ENCODE measurements around the gene HBEGF. TPM values are rescaled to one million over a fixed set of nuclear protein-coding genes. Genes with fewer than 3 reads are reported as not detected.

HBEGF gene, protein sequence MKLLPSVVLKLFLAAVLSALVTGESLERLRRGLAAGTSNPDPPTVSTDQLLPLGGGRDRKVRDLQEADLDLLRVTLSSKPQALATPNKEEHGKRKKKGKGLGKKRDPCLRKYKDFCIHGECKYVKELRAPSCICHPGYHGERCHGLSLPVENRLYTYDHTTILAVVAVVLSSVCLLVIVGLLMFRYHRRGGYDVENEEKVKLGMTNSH
- total RNA-seq, result 25.1 and 31.6 TPM in 2 replicates

DNA sequence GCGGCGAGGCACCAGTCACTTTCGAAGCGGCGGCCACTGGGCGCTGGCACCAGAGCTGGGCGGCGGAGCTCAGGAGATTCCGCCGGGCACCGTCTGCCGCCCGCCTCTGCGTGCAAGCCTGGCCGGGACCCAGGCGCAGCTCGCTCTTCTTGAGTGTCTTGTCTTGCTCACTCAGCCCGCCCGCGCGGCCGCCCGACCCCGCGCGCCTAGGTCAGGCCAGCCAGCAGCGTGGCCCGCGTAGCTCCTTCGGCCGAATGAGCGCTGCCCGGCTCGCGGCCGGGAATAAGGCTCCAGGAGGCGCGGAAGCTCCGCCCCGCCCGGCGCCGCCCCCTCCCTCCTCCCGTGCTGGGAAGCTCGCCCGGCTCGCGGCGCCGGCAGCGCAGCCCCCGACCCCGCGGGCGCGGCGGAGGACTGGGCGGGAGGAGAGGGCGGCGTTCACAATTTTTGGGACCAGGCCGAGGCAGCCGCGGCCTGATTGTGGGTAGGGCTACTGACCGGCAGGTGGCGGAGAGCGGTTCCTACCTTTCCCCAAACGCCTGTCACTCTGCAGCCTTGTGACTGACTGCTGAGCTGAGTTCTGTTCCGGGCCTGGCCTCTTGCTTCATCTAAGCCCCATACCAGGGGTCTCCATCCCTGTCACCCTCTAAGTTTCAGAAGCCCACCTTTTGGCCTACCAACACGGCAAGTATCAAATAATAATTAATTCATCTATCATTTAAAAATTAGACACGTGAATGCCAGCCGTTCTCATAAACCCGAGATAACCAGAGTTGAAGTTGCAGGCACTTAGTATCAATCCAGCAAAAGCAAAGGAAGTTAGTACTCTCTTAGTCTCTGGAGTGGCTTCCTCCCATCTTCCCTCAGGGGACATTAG, at the start of gene HBEGF:
Gene HBEGF, minus strand, starts transcription at position 256 of the 874 bp plus-strand sequence. CDS start 275 bp downstream, outside the sequence.
- no peak for DNase-seq (ENCODE audit: low read depth)
- H3K36me3 ChIP-seq (ENCODE audit: control insufficient read depth, insufficient read depth, low read length), result no peaks in the 10 kb centered on the region
- TF ChIP-seq, protein P1, sequence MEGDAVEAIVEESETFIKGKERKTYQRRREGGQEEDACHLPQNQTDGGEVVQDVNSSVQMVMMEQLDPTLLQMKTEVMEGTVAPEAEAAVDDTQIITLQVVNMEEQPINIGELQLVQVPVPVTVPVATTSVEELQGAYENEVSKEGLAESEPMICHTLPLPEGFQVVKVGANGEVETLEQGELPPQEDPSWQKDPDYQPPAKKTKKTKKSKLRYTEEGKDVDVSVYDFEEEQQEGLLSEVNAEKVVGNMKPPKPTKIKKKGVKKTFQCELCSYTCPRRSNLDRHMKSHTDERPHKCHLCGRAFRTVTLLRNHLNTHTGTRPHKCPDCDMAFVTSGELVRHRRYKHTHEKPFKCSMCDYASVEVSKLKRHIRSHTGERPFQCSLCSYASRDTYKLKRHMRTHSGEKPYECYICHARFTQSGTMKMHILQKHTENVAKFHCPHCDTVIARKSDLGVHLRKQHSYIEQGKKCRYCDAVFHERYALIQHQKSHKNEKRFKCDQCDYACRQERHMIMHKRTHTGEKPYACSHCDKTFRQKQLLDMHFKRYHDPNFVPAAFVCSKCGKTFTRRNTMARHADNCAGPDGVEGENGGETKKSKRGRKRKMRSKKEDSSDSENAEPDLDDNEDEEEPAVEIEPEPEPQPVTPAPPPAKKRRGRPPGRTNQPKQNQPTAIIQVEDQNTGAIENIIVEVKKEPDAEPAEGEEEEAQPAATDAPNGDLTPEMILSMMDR (IDR thresholded peaks at IDR 0.05; ENCODE audit: insufficient read depth, low read length, poor library complexity, severe bottlenecking), result peak; percentile 52

DNA sequence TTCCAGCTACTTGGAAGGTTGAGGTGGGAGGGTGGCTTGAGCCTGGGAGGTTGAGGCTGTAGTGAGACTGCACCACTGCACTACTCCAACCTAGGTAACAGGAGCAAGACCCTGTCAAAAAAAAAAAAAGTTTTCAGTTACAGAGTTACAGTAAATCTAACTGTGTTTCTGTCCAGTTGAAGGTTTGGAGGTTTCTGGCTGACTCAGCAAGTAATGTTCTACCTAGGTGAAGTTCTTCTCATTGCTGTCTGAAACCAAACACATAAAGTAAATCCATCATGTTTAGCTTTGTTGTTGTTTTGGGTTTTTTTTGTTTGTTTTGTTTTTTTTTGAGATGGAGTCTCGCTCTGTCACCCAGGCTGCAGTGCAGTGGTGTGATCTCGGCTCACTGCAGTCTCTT, 47.3 kb upstream of the HBEGF start:
- TF ChIP-seq, protein P1 (IDR thresholded peaks at IDR 0.05; ENCODE audit: insufficient read depth, low read length, poor library complexity, severe bottlenecking), result no peak
- Histone ChIP-seq H3K36me3 (ENCODE audit: control insufficient read depth, insufficient read depth, low read length) (no peaks in the 10 kb centered on the region), H3K4me3 (ENCODE audit: low read depth, low read length) (no peak overlapping the region), H3K27me3 (ENCODE audit: control insufficient read depth, insufficient read depth, low read length) (no peaks in the 10 kb centered on the region)
- DNase-seq (ENCODE audit: low read depth), result no peak

More for the DNA sequence above, at the start of gene HBEGF:
- H3K4me3 ChIP-seq (ENCODE audit: low read depth, low read length), result peak within 1 kb of the TSS; percentile 68
- no peaks in the 10 kb centered on the region for H3K27me3 ChIP-seq (ENCODE audit: control insufficient read depth, insufficient read depth, low read length)

DNA sequence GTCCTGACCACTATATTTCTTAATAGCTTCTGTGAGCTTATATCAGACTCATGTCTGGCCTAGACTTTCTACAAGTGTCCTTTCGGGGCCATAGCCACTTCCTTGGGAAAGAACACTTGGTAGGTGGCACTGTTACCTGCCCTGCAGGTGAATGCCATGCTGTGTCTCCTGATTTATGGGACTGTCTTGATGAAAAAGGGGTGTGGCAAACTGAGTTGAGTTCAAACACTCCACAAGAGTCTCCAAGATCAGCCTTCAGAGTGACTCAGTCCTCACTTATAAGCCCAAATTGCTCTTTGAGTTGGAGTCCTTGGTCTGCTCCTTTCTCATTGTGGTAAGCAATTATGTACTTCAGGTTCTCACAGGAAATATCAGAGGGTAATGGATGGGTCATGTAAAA, 45.3 kb upstream of the HBEGF start:
- TF ChIP-seq, protein P1 (IDR thresholded peaks at IDR 0.05; ENCODE audit: insufficient read depth, low read length, poor library complexity, severe bottlenecking), result no peak
- Histone ChIP-seq H3K36me3 (ENCODE audit: control insufficient read depth, insufficient read depth, low read length) (no peaks in the 10 kb centered on the region), H3K27me3 (ENCODE audit: control insufficient read depth, insufficient read depth, low read length) (no peaks in the 10 kb centered on the region), H3K4me3 (ENCODE audit: low read depth, low read length) (no peak overlapping the region)
- no peak for DNase-seq (ENCODE audit: low read depth)

DNA sequence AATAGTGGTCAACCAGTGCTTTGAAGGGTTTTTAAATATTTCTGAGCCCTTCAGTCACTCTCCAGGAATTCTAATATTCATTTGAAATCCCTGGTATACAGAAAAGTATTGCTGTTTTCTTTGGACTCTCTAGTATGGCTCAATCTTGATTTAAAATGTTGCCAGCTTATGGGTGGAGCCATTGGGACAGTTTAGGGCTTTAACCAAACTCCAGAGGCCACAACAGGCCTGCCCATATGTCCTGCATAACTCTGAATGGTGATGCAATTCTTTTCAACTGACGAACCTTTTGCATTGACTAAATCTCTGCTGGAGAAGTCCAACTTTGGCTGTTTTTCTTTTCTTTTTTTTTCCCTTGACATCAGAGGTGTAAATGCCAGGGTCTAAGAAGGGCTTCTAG, 44.9 kb upstream of the HBEGF start:
- Histone ChIP-seq H3K27me3 (ENCODE audit: control insufficient read depth, insufficient read depth, low read length) (no peaks in the 10 kb centered on the region), H3K4me3 (ENCODE audit: low read depth, low read length) (no peak overlapping the region), H3K36me3 (ENCODE audit: control insufficient read depth, insufficient read depth, low read length) (no peaks in the 10 kb centered on the region)
- TF ChIP-seq, protein P1 (IDR thresholded peaks at IDR 0.05; ENCODE audit: insufficient read depth, low read length, poor library complexity, severe bottlenecking), result no peak
- no peak for DNase-seq (ENCODE audit: low read depth)

DNA sequence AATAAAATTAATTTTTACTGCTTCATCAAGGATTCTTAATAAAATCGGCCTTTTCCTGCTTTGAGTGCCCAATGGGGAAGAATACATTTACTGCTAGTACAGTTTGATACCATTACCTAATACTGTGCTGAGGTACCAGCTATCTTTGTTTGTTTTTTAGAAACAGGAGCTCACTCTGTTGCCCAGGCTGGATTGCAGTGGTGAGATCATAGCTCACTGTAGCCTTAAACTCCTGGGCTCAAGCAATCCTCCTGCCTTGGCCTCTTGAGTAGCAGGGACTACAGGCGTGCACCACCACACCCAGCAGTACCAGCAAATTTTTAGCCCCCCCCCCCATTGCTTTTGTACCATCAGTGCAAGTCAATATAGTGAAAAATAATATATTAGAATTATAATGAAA, 41.6 kb upstream of the HBEGF start:
- TF ChIP-seq, protein P1 (IDR thresholded peaks at IDR 0.05; ENCODE audit: insufficient read depth, low read length, poor library complexity, severe bottlenecking), result no peak
- no peak for DNase-seq (ENCODE audit: low read depth)
- no peak overlapping the region for H3K4me3 ChIP-seq (ENCODE audit: low read depth, low read length)
- no peaks in the 10 kb centered on the region for H3K36me3 ChIP-seq (ENCODE audit: control insufficient read depth, insufficient read depth, low read length)
- no peaks in the 10 kb centered on the region for H3K27me3 ChIP-seq (ENCODE audit: control insufficient read depth, insufficient read depth, low read length)

Data from kidney epithelial cell (primary cell).